ENCODE measurements around the gene IL27RA.

IL27RA gene

DNA sequence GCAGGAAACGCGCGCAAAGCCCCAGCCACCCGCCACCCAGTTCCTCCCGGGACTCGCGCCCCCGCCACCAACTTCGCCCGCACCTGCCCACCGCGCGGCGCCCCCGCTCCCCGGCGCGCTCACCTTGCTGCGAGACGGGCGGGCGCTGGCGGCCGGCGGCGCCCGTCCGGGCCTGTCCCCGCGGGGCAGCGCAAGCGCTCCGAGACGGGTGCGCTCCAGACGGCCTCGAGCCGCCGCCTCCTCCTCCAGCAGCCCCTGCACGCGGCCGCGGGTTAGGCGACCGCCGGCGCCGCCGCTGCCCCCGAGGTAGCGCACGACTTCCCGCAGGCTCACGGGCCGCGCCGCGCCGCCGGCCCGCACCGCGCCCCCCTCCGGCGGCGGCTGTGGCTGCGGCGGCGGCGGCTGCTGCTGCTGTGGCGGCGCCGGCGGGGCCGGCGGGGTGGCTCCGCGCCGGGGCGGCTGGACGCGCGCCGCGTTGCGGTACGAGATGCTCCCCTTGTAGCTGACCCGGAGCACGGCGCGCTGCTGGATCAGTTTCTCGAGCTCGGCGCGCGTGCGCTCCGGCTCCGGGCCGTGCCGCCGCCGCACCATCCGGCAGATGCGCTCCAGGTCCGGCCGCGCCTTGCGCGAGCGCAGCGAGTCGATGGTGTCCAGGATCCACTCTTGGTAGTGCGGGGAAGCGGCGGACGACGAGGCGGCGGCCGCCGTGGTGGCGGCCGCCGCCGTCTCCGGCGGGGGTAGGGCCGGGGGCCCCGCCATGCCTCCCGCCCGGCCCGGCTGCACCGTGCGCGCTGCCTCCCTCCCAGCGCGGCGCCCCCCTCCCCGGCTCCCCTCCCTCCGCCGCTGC lies 58.3 kb downstream of the IL27RA start:
- peak; percentile 67 for DNase-seq

DNA sequence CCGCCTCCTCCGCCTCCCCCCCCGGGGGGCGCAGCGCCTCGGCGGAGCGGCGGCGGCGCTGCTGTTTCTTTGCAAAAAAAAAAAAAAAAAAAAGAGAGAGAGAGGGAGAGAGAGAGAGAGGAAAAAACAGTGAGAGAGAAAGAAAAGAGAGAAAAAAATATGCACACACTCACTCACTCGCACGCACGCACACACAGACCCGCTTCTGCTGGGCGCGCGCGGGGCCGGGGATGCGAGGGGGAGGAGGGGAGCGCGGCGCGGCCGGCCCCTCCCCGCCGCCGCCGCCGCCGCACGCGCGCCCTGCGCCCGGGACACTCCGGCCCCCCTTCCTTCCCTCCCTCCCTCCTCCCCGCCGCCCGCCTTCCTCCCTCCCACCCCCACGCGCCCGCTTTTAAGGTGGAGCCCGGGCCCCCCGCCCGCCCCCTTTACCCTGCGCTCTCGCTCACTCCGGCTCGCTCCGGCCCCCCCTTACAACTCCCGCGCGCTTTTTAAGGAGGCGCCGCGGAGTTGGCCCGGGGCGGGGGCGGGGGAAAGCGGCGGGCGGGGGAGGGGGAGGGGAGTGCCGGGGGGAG lies 59.0 kb downstream of the IL27RA start, which contains the start of gene SAMD1:
SAMD1 (minus strand) TSS at position 243 of the 572 bp plus-strand sequence.
- peak; percentile 94 for DNase-seq

DNA sequence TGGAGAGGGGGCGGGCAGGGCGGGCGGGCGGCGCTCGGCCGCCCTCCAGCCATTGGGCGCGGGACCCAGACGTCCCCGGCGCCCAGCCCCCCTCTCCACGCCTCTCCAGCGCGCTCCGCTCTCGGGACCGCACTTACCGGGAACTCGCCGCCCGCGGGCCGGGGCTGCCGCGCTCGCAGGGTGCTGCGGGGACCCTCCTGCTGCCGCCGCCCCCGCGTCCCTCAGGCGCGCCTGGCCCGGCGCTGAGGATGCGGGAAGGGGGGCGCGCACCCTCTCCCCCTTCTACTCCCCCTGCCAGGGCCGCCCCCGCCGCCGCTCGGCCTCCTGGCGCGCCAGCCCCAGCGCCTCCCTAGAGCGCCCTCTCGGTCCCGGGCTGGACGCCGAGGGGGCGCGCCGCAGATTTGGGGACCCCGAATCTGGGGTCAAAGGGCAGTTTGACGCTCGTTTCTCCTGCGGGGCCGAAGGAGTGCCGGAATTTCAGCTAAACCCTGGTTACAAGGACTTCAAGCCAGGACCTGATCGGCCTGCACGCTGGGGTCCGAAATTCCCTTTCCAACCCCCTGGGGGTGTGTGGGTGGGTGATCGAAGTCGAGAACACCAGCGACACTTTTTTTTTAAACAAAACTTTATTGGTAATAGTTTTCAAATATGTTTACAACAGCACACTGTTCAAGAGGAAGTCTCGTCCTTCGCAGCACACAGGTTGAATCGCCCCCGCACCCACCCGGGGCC lies 59.7 kb downstream of the IL27RA start:
- peak; percentile 90 for DNase-seq

DNA sequence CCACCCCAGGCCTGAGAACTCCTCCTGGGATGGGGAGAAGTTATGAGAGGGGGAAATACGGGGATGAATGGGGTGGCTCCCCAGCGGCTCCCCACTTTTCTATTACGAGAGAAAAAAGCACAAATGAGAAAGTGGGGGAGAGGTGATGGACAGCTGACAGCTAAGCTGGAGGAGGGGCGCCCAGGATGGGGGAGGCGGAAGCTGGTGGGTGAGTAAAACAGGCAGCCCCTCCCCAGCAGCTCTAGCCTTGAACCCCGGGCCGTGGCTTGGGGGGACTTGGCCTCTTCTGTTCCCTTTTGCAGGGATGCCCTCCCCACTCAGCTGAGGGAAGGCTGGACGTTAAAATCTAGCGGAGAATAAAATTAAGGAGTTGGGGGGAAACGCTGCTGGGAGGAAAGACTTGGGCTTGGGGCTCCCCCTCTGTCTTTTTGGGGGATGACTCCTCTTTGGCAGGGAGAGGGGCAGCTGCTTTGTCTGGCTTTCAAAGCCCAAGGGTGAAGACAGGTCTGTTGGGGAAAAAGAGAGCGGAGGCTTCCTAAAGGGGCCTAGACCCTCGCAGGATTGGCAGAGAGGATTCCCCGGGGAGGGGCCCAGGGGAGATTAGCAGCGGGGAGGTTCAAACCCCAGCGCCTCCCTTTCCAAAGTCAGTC lies 60.4 kb downstream of the IL27RA start:
- peak; percentile 55 for DNase-seq

DNA sequence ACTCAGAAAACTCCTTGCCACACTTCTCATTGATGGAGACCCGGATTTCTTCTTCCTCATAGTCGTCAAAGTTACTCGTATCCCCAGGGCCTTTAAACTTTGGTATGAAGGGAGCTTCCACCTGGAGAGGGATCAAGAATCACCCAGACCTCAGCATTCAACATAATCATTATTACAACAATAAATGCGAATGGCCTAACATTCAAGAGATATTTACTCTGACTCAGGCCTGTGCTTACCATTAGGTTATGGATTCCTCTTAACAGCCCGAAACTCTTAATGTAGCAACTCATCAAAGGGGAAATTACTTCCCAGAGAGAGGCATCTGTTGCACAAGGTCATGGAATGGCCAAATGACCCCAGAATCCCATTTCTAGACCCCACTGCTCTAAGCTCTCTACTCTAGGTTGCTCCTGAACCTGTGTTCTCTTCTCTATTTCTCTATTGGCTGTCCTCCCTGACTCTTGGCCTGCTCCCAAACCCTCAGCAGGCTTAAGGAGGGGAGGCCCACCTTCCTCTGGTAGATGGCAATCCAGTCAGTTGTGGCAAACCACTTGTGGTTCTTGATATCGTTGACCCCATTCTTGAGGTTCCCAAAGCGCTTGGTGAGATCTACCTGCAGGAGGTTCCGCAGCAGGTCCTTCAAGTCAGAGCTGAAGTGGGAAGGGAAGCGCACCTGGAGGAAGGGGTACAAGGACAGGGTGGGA lies 61.7 kb downstream of the IL27RA start:
- peak; percentile 53 for DNase-seq

DNA sequence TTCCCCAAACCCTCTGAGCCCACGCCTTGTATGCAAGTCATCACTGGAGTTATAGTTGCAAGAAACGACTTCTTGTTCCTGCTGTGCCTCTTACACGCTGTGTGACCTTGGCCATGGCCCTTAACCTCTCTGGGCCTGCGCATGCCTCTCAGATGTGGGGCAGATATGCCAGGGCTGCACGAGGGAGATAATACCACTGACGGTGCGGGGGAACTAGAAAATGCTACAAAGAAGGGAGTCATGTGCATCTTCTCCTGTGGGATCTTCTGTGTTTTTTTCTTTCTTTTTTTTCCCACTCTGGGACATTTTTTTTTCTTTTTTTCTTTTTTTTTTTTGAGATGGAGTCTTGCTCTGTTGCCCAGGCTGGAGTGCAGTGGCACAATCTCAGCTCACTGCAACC lies 63.3 kb downstream of the IL27RA start:
- DNase-seq = peak; percentile 78

DNA sequence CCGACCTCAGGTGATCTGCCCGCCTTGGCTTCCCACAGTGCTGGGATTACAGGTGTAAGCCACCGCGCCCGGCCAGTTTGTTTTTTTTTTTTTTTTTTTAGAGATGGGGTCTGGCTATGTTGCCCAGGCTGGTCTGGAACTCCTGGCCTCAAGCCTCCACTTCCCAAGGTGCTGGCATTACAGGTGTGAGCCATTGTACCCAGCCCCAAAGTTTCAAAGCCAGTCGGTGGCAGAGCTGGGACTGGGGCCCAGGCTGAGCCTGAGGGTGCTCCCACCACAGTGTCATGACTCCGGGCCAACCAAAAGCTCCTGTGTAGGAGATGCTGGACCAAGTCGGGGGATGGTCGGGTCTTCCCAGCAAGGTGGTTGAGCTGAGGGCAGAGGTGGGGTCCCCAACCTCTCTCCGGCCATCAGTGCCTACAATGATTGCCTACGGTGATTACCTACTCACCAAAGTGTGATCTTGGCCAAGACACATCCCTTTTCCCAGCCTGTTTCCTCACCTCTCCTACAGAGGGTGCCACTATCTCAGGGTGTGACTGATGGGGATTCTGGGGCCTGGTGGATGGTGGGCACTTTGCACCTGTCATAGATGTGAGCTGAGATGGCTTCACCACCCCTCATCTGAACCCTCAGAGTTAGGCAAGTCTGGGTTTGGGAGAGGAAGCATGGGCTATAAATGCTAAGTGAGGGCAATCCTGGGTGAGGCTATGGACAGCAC lies 64.9 kb downstream of the IL27RA start:
- no peak for DNase-seq

DNA sequence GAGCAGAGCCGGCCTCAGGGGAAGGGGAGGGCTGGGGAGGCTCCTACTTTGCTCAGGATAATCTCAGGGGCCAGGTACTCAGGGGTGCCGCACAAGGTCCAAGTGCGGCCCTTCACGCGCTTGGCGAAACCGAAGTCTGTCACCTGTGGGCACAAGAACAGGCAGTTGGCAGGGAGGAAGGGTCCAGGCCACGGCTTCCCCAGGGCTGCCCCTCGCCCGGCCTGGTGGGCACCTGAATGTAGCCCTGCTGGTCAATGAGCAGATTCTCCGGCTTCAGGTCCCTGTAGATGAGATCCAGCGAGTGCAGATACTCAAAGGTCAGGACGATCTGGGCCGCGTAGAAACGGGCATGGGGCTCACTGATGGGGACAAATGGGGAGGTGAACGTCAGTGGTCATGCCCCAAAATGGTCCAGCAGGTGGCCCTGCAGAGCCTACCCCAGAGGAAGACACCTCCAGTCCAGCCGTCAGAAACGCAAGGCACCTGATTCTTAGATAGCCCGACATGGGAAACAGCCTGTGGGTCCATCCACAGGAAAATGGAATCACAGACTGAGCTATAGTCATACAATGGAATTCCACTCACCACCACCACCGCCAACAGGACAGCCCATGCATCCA lies 66.1 kb downstream of the IL27RA start:
- no peak for DNase-seq

DNA sequence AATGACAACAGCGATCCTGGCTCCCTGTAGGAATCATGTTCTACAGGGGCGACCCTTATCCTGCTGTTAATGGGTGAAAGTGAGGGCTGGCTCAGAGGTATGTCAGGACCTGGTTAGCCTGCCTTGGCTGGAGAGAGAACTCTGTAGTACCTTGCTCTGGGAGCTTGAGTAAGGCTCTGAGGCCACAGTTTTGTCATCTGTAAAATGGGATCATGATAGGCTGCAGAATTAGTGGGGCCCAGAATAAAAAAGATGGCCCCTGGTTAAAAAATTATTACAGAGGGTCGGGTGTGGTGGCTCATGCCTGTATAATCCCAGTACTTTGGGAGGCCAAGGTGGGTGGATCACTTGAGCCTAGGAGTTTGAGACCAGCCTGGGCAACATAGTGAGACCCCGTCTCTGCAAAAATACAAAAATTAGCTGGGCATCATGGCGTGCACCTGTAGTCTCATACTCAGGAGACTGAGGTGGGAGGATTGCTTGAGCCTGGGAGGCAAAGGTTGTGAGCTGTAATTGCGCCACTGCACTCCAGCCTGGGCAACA lies 69.5 kb downstream of the IL27RA start:
- DNase-seq = no peak

DNA sequence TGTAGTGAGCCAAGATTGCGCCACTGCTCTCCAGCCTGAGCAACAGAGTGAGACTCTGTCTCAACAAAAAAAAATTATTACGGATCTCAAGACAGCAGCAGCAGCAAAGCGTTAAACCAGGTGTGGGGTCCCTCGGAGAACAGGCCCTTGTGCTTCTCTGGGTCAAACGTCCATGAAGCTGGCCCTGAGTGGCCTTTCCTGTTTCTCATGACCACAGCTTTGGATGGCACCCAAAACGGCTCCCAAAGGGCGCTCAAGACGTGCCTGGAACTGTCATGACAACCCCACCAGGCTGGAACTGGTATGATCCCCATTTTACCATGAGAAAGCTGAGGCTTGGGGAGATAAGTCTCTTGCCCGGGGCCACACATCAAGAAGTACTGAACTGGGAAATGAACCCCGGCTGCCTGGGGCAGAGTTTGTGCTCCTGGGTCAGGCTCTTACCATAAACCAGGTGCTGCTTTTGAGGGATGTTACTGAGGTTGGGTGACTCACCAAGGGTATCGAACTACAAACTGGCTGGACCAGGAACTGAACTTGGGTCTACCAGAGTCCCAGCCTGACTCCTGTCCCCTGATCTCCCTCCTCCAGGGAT lies 70.6 kb downstream of the IL27RA start:
- DNase-seq = no peak

DNA sequence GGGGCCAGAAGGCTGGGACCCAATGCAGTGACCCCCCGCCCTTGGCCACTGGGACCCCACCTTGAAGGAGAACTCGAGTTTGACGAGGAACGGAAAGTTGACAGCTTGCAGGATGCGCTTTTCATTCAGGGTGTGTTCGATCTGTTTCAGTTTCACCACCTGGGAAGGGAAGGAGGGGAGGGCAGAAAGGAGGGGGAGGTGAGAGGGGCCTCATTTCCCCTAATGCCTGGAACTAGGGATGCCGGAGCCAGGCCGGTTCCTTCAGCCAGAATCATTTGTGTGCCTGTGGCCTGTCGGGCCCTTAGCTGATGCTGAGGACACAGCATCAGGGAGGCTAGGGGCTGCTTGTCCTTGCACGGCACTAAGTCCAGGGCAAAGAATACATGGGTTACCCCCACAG lies 71.2 kb downstream of the IL27RA start:
- DNase-seq = no peak

Measured in hematopoietic multipotent progenitor cell treated with erythropoietin and hydrocortisone succinate and interleukin-3 and kit ligand, for 6 days (in vitro differentiated cells).